Measurements from ENCODE around the gene SEMA3B.

DNA sequence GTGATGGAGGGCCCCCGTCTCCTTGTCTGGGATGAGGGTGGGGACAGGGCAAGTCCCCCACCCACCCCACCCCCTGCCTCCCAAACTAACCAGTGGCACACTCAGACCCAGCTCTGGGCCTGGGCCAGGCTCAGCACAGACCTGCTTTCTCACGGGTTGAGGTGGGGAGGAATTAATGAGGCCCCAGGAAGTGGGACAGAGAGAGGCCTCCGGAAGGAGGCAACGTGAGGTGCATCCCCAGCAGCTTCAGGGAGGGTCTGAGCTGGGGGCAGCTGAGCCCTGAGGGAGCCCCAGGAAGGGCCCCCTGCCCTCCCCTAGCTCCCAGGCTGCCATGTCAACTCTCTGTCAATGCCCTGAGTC is 47.9 kb upstream of the SEMA3B start:
- TF ChIP-seq, protein P1, sequence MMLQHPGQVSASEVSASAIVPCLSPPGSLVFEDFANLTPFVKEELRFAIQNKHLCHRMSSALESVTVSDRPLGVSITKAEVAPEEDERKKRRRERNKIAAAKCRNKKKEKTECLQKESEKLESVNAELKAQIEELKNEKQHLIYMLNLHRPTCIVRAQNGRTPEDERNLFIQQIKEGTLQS (CRISPR knock-in tag; conservative IDR thresholded peaks at IDR 0.05) = no peak
- TF ChIP-seq, protein P2, sequence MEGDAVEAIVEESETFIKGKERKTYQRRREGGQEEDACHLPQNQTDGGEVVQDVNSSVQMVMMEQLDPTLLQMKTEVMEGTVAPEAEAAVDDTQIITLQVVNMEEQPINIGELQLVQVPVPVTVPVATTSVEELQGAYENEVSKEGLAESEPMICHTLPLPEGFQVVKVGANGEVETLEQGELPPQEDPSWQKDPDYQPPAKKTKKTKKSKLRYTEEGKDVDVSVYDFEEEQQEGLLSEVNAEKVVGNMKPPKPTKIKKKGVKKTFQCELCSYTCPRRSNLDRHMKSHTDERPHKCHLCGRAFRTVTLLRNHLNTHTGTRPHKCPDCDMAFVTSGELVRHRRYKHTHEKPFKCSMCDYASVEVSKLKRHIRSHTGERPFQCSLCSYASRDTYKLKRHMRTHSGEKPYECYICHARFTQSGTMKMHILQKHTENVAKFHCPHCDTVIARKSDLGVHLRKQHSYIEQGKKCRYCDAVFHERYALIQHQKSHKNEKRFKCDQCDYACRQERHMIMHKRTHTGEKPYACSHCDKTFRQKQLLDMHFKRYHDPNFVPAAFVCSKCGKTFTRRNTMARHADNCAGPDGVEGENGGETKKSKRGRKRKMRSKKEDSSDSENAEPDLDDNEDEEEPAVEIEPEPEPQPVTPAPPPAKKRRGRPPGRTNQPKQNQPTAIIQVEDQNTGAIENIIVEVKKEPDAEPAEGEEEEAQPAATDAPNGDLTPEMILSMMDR (IDR thresholded peaks at IDR 0.05) = no peak
